Stimulated activated CD4-positive, alpha-beta T cell treated with anti-CD3 and anti-CD28 coated beads, Interleukin-4, amount 100 ng/mL, for 48 hours (primary cell): ENCODE data around the gene METTL16.

Experiments
- DNase-seq, 2 donors: peaks; one replicate each; pipeline ENCODE4 v3.0.0-alpha.2; 2020; ENCODE audit warnings: low read depth in 2 of 2

Gene METTL16

DNA sequence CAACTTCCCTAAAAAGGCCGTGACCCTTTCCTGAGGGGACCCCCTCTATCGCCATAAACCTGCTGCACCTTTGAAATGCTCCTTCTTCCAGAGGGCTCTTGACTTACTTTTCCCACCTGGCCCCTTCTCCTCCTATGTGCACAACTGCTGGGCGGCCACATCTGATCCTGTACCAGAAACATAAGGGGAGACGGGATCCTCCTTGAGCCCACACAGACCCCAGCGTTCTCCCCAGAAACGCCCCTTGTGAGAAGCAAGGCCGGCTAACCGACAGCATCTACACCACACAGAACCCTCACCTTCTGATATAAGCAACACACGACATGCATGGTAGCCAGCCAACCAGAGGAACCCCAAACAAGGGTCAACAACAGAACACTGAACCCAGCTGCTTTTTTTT is 96.6 kb downstream of the METTL16 start:
- DNase-seq = no peak

DNA sequence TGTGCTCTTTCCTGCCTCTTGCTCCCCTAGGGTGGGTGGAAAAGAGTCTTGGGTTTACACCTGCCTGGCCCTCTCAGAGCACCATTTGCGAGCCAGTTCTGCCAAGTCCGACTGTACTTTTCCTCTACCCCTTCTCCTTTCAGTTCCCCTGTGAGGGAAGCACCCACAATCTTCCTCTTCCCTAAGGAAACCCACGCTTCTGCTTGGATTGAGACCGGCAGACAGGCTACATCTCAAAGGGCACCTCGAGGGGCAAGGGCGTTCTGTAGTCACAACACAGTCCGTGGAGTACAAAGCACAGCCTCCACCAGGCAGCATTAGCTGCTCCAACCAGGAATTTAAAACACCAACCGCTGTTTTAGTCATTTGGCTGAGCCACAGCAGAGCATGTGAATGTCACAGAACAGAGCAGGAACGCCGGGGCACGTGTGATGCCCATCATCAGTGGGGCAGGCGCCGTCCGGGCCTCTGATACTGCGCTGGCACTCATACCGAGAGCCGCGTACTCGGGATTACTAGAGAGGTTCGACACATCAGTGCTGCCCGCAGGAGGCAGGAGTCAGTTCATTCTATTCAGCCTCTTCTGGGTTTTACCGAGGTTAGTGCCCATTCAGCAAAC is 97.1 kb downstream of the METTL16 start:
- no peak for DNase-seq

DNA sequence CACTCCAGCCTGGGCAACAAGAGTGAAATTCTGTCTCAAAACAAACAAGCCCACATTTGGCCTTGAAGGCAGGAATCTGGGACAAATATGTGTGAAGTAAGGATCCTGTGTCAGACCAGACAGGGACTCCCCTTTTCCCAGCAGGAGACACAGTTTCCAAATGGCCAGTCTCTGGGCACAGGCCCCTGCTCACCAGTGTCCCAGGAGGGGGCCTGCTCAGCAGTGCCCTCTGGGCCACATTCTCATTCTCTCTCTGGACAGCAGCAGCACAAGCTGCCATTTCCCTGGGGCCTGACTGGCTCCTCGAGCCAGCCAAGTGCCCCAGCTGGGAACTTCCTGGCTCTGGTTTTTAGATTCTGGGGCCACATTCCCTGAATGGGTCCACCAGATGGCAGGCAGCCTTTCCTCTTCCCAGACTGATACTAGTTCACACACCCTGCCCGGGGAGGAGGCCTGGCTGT is 99.1 kb downstream of the METTL16 start:
- DNase-seq = no peak

DNA sequence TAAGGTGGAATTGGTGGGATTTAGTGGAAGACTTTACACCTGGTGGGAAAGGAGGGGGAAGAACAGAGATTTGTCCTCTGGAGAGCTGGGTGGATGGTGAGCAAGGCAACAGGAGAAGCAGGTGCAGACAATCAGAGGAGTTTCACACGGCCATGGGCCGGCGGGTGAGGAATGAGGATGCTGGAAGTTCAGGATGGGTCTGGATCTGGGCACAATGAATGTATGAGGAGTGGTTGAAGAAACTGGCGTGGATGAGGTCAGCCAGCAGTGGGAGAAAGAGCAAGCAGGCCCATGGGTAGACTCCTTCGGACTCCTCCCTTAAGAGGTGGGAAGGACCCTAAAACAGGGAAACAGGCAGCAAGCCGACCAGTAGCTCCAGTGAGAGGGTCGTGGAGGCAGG is 100.7 kb downstream of the METTL16 start:
- DNase-seq = no peak

DNA sequence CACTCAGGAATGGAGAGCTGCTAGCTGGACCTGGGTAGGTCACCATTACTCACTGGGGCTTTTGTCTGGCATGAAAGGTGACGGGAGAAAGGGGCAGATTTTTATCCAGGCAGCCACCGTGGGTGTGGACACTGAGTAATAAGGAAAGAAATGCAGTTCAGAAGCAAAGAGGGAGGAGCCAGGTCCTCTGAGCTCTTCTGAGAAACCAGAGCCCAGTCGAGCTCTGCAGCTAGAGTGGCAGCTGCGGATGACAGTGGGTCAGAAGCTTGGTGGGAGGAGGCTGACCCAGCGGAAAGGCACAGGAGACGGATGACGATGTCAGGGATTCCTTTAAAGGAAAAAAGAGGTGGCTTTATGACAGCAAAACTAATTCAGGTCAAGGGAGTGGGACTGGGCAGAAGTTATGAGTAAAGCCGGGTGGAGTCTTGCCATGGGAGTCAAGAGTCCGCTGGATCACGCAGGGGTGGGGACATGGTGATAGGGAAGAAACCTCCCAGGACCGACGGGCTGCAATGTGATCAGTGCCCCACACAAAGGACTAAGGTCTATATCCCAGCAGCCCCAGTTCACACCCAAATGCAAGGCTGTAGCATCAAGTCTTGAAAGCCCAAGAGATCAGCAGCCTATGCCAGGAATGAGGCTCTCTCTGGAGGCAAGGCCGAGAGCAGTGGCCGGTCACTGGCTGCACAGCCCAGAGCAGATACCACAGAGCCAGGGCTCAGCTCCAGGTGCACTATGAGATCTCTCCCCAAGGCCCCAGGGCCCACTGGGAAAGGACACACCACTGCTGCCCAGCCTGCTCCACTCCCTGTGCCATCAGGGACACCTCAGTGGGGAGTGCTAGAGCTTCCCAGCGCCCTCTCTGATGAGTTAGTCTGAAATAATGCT is 104.5 kb downstream of the METTL16 start:
- DNase-seq = no peak

DNA sequence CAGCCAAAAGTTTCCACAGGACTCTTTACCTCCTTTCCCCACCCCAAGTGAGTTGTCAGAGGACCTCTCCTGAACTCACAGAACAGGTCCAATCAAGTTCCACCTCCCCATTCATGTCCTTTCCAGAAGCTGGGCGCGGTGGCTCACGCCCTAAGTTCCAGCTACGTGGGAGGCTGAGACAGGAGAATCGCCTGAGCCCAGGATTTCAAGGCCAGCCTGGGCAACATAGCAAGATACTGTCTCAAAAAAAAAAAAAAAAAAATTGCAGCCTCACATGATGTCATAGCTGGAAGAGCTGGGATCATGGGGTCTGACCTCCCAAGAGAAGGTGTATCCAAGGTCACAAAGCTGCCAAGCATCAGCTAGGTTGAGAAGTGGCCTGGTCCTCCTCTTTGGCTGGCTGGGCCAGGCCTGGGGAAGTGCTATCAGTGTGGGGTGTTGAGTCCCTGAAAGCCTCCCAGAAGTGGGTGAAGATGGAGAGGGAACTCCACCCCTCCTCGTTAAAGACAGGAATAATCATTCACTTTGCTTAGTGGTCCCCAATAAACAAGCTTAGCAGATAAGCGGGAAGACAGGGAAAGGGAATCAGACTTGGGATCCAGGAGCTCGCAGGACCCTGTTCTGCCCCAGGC is 105.3 kb downstream of the METTL16 start:
- DNase-seq = no peak

DNA sequence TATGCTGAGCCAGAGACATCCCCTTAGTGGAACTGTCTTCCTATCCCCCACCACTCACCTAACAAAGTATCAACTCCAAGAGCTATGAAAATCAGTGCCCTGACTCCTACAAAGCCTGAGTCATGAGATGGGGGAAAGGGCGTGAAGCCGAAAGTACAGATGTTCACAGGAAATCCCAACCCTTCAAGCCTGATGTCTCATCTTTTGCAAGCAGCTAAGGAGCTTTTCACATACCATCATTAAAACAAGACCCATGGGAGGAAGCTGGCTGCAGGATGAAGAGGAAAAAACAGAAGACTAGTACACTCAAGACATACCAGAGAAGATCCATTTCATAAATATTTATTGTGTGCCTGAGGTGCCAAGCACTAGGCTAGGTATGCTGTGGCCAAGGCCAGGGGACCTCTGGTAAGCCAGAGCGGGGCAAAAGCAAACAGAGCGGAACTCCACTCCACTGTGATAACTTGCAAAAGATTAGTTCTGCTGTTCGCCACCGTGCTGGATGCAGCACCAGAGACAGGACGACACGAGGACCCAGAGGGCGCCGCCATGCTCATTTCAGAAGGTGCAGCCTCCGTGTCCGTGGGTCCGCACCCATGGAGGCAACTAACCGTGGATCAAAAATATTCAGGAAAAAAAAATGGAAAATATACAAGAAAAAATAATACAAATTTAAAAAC is 106.3 kb downstream of the METTL16 start:
- DNase-seq = no peak

DNA sequence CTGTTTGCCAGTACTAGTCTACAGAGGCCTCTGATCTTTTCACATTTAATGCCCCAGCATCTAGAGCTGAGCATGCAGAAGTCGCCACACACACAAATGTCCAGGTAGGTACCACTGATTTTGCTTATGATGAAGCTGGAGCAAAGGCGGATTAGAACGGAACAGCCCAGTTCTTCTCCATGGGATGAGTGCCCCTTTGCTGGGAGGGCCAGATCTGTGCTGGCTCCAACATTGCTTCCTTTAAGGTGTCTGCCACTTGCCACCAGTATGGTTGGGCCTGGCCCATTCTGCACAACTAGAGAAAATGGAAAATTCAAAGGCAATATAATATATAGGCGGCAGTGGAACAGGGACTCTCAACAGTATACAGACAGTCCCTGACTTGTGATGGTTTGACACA is 108.6 kb downstream of the METTL16 start:
- DNase-seq = no peak

DNA sequence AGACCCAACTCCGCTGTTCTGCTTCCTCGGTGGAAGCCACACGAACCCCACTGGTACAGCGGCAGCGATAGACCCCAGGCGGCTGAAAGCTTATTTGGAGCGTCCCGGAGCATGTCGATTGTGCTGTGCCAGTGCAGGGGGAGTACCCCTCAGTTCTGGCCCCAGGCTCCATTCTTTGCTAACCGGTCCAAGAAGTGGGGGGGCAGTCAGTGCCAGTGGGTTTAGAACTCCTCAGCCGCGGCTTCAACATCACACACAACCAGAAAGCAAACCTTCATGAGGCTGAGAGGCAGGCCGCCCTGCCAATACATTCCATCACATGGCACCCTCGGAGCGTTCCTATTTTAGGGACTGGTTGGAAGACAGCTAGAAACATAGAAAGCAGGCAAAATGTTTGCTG is 109.1 kb downstream of the METTL16 start:
- no peak for DNase-seq

DNA sequence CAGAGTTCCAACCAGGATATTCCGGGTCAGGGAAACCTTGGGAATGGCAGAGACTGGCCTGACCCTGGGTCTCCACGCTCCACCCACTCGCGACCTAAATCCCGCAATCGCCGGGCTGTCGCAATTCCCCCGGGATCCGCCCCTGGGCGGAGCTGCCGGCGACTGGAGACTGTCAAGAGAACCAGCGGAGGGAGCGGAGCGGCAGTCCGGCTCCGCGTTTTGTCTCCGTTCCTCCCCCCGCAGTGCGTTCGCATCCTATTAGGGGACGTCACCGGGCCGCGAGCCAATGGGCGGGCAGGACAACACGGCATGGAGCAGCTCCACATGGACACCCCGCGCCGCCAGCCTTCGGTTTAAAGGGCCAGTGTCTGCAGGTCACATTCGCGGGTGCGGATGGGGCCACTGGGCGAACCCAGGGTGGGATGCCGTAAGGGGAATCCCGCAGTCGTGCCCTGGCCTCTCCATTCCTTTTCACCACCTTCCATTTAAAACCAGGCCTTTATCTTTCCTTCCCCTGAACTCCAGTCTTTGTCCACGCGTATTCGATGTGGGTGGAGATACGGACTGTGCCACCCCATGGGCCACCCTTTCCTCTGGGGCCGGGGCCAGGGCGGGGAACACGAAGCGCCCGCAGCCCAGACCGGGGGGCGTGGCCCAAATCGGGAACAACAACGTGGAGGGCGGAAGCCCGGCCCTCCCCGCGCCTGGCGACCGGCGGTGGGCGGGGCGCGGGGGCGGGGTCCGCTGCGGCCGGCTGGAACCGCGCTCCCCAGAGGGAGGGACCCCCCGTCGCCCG is 110.1 kb downstream of the METTL16 start:
- peak; percentile 98 to 99 for DNase-seq

DNA sequence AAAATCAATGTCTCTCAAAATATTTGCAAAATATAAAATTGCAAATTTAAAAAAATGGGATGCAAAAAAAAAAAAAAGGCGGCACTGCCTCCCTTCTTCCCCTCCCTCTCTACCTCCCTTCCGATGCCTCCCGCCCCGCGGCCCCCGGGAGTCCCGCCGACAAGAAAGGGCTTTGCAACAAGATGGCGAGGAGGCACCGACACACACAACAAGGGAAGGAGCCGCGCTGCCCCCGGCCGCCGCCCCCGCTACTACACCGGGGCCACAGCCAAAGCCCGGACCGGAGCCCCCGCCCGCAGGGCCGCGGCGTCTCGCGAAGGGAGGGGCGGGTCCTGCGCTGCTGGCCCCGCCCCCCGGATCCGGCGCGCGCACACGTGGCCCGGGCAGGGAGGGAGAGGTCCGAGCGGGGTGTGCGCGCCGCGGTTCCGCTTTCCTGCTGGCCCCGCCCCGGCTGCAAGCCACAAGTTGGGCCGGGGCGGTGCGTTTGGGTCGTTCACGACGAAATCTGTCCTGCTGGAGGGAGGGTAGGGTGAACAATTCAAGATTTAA is 110.7 kb downstream of the METTL16 start, which contains the start of gene MNT:
TSS of gene MNT (minus strand) at position 184 of the 549 bp plus-strand sequence. CDS start 348 bp downstream, outside the sequence.
- peak; percentile 90 for DNase-seq

DNA sequence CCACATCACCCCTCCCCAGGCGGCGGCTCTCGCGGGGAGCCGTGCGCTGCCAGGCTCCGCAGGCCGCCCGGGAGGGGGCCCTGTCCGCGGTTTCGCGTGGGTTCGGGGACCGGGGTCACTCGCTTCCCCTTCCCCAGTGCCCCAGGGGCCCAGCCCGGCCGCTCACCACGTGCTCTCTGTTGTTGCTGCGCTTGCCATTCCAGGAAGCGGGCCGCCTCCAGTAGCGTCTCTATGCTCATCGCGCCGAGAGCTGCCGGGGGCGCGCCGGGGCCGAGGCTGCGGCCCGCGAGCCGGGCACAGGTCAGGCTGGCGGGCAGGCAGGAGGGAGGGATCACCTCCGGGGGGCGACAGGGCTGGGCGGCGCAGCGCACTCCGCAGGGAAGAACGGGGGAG is 111.2 kb downstream of the METTL16 start:
- DNase-seq = peak; percentile 54 to 61

DNA sequence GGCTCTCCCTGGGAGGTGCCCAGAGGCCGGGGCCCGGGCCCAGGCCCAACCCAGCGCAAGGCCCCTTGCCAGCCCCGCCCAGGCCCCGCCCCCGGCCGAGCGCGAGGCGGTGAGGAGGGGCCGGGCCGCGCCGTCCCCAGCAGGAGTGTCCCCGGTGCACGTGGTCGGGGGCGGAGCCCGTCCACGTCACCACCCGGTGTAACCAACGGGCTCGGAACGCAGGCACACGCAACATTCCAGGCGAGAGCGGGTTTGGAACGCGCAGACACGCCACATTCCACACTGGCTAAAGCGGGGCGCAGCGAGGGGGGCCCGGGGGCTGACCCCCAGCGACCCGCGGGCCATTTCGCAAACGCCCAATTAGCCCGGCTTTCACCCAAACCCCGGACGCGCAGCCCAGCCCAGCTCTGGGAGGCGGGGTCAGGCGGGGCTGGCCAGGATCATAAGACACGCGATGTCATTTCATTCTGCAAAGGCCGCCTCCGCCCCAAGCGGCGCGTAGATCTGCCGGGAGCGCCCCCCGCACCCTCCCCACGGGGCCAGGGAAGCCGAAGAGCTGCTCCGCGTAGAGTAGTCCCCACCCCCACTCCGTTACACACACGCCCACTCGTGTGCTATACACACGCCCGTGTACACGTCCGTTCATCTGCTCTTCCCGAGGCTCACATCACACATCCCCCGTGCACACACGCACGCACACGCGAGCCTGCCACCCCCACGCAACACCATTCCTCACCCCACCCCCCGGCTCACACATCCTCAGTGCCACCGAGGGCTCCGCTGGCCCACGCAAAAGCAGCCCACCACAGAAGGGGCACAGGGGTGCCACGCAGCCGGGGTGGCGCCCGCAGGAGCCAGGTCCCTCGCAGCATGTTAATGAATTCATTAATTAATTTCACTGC is 111.9 kb downstream of the METTL16 start:
- peak; percentile 90 to 93 for DNase-seq

DNA sequence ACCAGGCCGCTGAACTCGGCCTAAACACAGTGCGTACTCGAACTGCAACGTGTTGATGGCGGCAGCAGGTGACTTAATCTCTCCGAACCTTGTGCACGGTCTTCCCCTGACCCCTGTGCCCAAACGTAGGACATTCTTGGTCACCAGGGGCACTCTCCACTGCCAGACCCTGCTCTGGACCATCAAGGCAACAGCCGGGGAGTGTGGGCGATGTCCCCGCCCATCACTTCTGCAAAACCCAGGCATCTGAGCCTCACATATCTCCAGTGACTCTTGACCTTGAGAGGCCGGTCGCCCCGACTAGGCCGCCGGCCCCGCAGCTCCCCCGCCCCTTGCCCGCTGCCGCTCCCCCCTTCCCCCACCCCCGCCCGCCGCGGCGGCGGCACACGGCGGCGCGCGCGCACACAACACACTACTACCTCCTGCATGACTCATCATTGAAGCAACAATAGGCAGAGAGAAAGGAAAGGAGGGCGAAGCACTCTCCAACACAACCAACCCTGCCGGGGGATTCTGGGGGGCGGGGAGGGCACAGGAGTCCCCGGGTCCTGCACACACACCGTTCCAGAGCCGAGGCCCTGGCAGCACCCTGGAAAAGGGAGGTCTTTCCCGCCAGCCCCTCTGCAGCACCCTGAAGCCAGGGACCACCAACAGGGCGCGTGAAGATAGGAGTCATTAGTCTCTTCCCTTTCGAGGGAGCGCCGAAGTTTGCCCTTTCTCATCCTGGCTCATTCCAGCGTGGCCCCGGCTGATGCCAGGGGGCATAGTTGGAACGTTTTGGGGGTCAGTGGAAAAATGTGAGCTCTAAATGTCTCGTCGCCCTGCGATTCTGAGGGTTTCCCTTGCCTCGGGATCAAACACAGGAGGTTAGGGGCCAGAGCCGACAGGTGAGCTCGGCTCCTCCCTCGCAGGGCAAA is 112.8 kb downstream of the METTL16 start:
- no peak for DNase-seq

DNA sequence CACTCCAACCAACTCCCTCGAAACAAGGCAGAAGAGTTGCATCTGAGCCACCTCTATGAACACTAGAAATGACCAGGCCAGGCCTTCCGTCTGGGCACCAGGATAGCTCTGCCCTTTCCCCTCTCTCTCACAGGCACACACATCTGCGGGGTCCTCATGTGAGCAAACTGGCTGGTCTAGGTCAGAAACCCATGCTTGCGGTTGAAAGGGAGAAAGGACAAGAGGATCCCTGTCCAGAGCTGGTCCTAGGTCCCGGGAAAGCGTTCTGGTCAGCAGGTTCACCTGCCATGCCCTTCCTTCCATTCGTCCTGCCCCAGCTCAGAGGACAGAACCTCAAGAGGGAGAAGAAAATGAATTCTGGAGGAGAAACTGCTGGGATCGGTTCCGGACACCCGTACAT is 113.5 kb downstream of the METTL16 start:
- no peak for DNase-seq

DNA sequence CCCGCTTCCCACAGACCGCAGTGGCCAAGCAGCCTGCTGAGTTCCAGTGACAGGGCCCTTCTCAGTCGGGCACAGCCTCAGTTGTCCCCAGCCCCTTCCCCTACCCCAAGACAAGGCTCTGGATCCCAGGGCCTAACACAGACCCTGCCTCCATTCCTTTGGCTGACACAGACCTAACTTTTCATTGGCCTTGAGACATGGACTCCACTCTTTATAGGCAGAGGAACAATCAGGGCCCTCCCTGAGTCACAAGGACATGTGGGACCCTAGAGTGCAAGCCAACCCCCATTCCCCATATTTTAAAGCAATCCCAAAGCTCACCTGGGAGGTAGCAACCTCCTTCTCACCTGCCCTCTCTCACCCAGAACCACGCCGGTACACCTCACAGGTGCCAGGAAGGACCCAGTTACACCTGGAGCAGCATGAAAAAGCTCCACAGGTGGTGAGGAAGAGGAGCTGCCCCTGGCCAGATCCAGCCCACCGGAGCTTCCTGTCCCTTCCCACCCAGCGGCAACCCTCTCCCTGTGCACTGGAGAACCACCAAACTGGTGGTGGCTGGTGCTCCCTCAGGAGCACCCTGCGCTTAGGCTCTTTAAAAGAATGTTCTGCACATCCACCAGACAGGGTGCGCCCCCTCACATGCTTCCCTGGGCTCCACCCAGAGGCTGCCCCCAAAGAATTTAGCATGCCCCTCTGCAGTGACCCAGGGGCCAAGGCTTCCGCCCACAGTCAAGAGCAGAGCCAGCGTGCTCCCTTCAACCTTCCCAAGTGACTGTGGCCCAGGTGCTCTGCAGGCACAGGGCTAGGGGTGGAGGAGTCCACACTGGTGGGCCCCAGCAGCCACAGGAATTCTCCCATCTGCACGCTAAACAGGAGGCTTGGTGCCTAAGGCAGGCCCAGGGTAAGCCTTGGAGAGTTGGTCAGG is 114.2 kb downstream of the METTL16 start:
- no peak for DNase-seq

DNA sequence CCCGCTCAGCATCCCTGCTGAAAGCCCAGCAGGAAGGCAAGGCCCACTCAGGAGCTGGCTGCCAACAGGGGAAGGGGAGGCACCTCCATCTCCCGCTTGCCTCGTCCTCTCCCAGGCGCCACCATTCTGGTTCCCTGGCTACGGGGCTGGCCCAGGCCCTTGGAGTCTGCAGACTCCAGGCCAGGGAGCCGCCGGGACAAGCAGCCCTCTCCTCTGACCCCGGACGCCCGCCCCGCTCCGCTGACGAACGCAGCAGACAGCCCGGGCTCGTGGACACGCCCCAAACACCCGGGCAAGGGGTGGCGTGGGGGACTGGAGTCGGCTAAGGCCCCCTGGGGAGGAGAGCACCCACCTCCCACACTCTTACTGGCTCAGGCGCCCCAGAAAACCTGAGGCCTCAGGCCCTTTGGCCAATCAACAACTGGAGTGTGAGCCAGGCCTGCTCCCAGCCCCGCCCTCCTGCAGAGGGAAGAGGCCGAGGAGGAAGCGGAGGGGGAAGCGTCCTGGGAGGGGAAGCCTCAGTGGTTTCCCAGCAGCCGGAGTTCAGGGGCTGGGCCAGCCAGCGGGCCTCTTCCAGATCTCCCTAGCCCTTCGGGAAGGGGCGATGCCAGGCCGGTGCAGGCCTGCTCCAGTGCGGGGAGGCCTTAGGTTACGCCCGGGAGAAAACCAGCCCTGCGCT is 115.0 kb downstream of the METTL16 start:
- peak; percentile 40 to 48 for DNase-seq
